ENCODE results near the gene NDUFAF3. TPM values are rescaled to one million over a fixed set of nuclear protein-coding genes. Genes with fewer than 3 reads are reported as not detected.
A peak's percentile ranks its signal among the peaks of the same experiment; 100 is the strongest.

NDUFAF3 gene
- total and polyA plus RNA-seq, 12 donors: 154 to 280 (median 170) TPM

DNA sequence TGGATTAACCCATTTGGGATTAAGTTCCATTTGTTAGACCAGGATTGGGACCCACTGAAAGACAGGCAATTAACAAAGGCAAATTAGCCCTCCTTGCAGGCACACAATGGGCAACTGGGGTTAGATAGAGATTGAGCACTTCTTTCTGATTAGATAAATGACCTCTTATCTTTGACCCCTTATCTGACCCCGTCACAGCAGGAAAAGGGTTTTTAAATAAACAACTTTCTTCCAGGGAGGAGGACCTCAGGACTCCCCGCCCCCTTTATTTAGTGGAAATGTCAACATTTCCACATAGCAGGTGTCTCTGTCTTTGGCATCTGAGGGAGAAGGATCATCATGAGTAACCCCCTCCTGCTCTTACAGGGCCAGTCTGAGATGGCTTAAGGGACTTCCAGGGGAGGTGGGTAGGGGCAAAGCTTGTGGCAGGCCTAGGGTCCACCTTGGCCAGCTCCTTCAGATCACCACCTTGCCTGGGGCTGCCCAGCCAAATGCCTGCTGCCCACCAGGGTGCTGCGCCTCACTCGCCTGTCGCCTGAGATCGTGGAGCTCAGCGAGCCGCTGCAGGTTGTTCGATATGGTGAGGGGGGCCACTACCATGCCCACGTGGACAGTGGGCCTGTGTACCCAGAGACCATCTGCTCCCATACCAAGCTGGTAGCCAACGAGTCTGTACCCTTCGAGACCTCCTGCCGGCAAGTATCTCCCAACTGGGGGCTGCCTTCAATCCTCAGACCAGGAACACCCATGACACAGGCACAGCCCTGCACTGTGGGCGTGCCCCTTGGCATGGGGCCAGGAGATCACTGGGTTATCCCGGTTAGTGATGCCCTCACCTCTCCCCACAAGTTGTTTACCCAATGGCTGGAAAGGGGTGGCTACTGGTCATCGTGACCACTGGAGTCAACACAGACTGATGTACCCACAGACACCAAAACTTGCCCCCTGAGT is 17.3 kb upstream of the NDUFAF3 start:
- Histone ChIP-seq H3K36me3 (peaks cover 0 to 21% (median 0%) of the 10 kb centered on the region in 9 donors), H3K9me3 (no peaks in the 10 kb centered on the region), H3K27ac (no peak overlapping the region), H3K27me3 (no peaks in the 10 kb centered on the region), H3K4me3 (no peak overlapping the region), H3K4me1 (peaks cover 4 to 27% (median 16%) of the 10 kb centered on the region in 9 donors)
- intact Hi-C loops (cut with DNase I): no loop called here
- TF ChIP-seq, protein P1, sequence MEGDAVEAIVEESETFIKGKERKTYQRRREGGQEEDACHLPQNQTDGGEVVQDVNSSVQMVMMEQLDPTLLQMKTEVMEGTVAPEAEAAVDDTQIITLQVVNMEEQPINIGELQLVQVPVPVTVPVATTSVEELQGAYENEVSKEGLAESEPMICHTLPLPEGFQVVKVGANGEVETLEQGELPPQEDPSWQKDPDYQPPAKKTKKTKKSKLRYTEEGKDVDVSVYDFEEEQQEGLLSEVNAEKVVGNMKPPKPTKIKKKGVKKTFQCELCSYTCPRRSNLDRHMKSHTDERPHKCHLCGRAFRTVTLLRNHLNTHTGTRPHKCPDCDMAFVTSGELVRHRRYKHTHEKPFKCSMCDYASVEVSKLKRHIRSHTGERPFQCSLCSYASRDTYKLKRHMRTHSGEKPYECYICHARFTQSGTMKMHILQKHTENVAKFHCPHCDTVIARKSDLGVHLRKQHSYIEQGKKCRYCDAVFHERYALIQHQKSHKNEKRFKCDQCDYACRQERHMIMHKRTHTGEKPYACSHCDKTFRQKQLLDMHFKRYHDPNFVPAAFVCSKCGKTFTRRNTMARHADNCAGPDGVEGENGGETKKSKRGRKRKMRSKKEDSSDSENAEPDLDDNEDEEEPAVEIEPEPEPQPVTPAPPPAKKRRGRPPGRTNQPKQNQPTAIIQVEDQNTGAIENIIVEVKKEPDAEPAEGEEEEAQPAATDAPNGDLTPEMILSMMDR (IDR thresholded peaks at IDR 0.05): no peak
- ATAC-seq: no peak
- 85 to 89% methylated on average over 16 of the region's 16 CpGs for WGBS, 2 donors
- DNase-seq: no peak

DNA sequence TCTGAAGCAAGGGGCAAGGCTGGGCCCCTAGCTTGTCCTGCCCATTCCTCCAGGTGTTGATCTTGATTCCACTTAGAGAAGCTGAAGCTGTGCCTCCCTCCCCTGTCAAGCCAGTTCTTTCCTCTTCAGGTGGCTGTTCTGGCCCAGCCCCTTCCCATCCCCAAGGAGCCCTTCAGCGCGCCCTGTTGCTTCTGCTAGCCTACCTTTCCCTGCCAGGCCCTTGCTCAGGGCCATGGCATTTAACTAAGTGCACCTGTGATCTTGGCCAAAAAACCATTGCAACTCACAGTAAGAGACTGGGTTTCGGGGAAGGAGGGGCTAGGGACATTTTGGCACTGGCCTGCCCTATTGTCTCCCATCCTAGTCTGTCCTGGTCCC is 16.6 kb upstream of the NDUFAF3 start:
- H3K4me1 ChIP-seq: peaks cover 4 to 27% (median 16%) of the 10 kb centered on the region in 9 donors
- WGBS, 2 donors: 97 to 99% methylated on average over 3 of the region's 3 CpGs
- peaks cover 0 to 22% (median 0%) of the 10 kb centered on the region in 9 donors for H3K36me3 ChIP-seq
- H3K9me3 ChIP-seq: no peaks in the 10 kb centered on the region
- H3K27me3 ChIP-seq: no peaks in the 10 kb centered on the region
- no peak overlapping the region for H3K27ac ChIP-seq
- intact Hi-C loops (cut with DNase I): no loop called here
- TF ChIP-seq, protein P1 (IDR thresholded peaks at IDR 0.05): no peak
- ATAC-seq (no peak), DNase-seq (no peak)
- no peak overlapping the region for H3K4me3 ChIP-seq

DNA sequence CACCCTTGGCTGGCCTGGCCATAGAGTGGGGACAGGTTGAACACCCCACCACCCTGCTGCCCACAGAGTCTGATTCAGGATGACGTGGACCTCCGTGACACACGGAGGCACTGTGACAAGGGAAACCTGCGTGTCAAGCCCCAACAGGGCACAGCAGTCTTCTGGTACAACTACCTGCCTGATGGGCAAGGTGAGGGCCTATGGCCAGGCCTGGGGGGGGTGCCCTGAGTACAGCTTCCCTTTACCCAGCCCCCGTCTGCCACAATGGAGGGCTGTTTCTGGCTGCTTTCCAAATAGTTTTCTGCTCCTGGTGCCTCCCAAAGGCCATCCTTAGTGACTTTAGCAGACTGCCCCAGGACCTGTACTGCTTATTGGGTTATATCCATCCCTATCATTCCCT is 15.9 kb upstream of the NDUFAF3 start:
- no peaks in the 10 kb centered on the region for H3K9me3 ChIP-seq
- peaks cover 0 to 22% (median 0%) of the 10 kb centered on the region in 9 donors for H3K36me3 ChIP-seq
- no peaks in the 10 kb centered on the region for H3K27me3 ChIP-seq
- intact Hi-C loops (cut with DNase I): no loop called here
- H3K27ac ChIP-seq: peak overlapping the region in 6 of 10 donors; percentile 80 to 97 (median 92)
- DNase-seq: no peak
- H3K4me1 ChIP-seq: peaks cover 4 to 27% (median 16%) of the 10 kb centered on the region in 9 donors
- TF ChIP-seq, protein P1 (IDR thresholded peaks at IDR 0.05): no peak
- H3K4me3 ChIP-seq: peak overlapping the region in 8 of 10 donors; percentile 55 to 93 (median 72)
- no peak for ATAC-seq
- 95 to 97% methylated on average over 5 of the region's 5 CpGs for WGBS, 2 donors

DNA sequence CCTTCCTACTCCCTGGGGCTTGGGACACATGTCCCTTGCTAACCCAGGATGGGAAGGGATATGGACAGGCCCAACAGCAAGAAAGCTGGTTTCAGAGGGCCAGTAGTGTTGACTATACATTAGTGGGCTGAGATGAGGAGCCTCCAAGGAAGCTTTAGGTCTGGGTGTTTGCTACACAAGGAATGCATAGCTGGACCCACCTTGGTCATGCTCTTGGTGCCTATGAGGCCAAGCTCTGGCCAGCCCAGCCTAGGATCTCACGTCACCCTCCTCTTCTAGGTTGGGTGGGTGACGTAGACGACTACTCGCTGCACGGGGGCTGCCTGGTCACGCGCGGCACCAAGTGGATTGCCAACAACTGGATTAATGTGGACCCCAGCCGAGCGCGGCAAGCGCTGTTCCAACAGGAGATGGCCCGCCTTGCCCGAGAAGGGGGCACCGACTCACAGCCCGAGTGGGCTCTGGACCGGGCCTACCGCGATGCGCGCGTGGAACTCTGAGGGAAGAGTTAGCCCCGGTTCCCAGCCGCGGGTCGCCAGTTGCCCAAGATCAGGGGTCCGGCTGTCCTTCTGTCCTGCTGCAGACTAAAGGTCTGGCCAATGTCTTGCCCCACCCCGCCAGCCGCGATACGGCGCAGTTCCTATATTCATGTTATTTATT is 15.4 kb upstream of the NDUFAF3 start:
- 1 to 4% methylated on average over 32 of the region's 32 CpGs for WGBS, 2 donors
- H3K4me3 ChIP-seq: peak overlapping the region; percentile 55 to 93 (median 72)
- peaks cover 0 to 28% (median 0%) of the 10 kb centered on the region in 9 donors for H3K36me3 ChIP-seq
- peaks cover 4 to 27% (median 16%) of the 10 kb centered on the region in 9 donors for H3K4me1 ChIP-seq
- TF ChIP-seq, protein P1 (IDR thresholded peaks at IDR 0.05): no peak
- peak overlapping the region; percentile 80 to 97 (median 92) for H3K27ac ChIP-seq
- no peaks in the 10 kb centered on the region for H3K27me3 ChIP-seq
- peak; percentile 1 to 43 (median 14) for ATAC-seq
- DNase-seq: peak; percentile 23 to 44
- intact Hi-C loops (cut with DNase I): no loop called here
- H3K9me3 ChIP-seq: no peaks in the 10 kb centered on the region

Measured in heart right ventricle (tissue), 16 donors.